Endometrium (tissue), 2 donors: ENCODE measurements around the gene CRYBA4.

ENCODE experiments used
- FAIRE-seq: peaks from 2 replicates; lab custom pipeline; 2012; peaks lifted over from hg19 to GRCh38; lab: Jason Lieb, UNC
- donor health status: control.
- donor health status: control.

Gene CRYBA4

GRCh38 chr22:26621663-26622062, at the start of gene CRYBA4:
Gene CRYBA4 (plus strand): TSS chr22:26621963. CDS start chr22:26622597, 634 bp downstream.
- FAIRE-seq = no peak

GRCh38 chr22:26573026-26573662, 48.6 kb upstream of the CRYBA4 start:
- peak; percentile 80 for FAIRE-seq

- no peak for FAIRE-seq
Measured at GRCh38 chr22:26574001-26574723, 47.6 kb upstream of the CRYBA4 start.

- FAIRE-seq = no peak
Measured at GRCh38 chr22:26576026-26576680, 45.6 kb upstream of the CRYBA4 start.

- FAIRE-seq = no peak
Measured at GRCh38 chr22:26577081-26577480, 44.7 kb upstream of the CRYBA4 start.

- FAIRE-seq = no peak
Measured at GRCh38 chr22:26579331-26579886, 42.4 kb upstream of the CRYBA4 start.

- FAIRE-seq = no peak
Measured at GRCh38 chr22:26580240-26580962, 41.4 kb upstream of the CRYBA4 start.

- no peak for FAIRE-seq
Measured at GRCh38 chr22:26581026-26581425, 40.7 kb upstream of the CRYBA4 start.

- no peak for FAIRE-seq
Measured at GRCh38 chr22:26581633-26582168, 40.1 kb upstream of the CRYBA4 start.

GRCh38 chr22:26584010-26584409, 37.8 kb upstream of the CRYBA4 start:
- no peak for FAIRE-seq

- no peak for FAIRE-seq
Measured at GRCh38 chr22:26585104-26585790, 36.5 kb upstream of the CRYBA4 start.

GRCh38 chr22:26586556-26587325, 35.0 kb upstream of the CRYBA4 start:
- no peak for FAIRE-seq

GRCh38 chr22:26587991-26588613, 33.7 kb upstream of the CRYBA4 start:
- FAIRE-seq = no peak

GRCh38 chr22:26588729-26589366, 32.9 kb upstream of the CRYBA4 start:
- no peak for FAIRE-seq

- no peak for FAIRE-seq
Measured at GRCh38 chr22:26589367-26589844, 32.4 kb upstream of the CRYBA4 start.

- FAIRE-seq = no peak
Measured at GRCh38 chr22:26589845-26590736, 31.7 kb upstream of the CRYBA4 start, which contains the start of gene TPST2. Gene TPST2 (minus strand): TSS chr22:26590132. CDS start chr22:26541630, 48,502 bp downstream.

- FAIRE-seq = no peak
Measured at GRCh38 chr22:26592421-26592891, 29.3 kb upstream of the CRYBA4 start.

- no peak for FAIRE-seq
Measured at GRCh38 chr22:26593763-26594162, 28.0 kb upstream of the CRYBA4 start.
